ENCODE data around the gene NAGLU. TPM values are rescaled to one million over a fixed set of nuclear protein-coding genes. Genes with fewer than 3 reads are reported as not detected.

The NAGLU gene
- total and polyA plus RNA-seq, 2 of the 13 experiments (the other 11 are each of a cell fraction or from before 2014, with no cell fraction given) = 28.2 to 40.1 TPM

DNA sequence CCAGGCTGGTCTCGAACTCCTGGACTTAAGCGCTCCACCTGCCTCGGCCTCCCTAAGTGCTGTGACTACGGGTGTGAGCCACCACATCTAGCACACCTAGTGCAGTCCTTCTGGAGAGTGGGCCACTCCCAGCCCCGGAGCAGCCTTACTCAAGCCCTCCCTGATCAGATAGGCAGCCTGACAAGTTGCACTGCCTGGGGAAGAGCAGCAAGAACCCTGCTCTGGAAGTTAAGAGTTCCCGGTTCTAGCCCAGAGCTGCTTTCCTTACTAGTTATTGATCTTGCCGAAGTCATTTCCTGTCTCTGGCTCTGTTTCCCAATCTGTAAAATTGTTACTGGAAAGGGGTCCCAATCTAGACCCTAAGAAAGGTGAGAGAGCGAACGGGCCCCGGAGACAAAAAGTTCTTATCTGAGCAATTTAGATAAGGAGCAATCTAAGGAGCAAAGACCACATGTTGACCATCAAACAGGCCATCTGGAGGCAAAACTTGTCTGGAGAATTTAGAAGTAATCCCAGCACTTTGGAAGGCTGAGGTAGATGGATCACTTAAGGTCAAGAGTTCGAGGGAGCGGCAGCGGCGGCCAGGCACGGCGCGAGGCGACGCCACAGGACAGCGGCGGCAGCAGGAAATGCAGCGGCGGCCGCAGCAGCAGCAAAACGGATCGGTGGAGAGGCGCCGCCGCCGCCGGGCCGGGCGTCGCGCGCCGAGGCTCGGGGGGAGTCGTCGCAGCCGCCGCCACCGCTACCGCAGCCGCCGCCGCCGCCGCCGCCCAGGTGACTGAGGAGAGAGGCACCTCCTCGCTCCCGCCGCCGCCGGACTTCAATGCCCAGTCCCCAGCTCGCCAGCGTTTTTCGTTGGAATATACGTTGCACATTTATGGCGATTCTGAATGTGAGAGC lies 4.3 kb upstream of the NAGLU start (continued):
- TF ChIP-seq ZNF800 (CRISPR knock-in tag; IDR thresholded peaks at IDR 0.05) (no peak; the same call in 1 of the 2 replicates), ZNF512 (CRISPR knock-in tag; IDR thresholded peaks at IDR 0.05) (no peak), ISL2 (CRISPR knock-in tag; IDR thresholded peaks at IDR 0.05) (no peak; the same call in 1 of the 2 replicates), ZNF790 (CRISPR knock-in tag; IDR thresholded peaks at IDR 0.05; ENCODE audit: borderline replicate concordance) (0 out of 2 replicates have a peak, but pooled peaks have one; percentile 34), ZNF747 (CRISPR knock-in tag; IDR thresholded peaks at IDR 0.05; ENCODE audit: borderline replicate concordance) (no peak), TCF12 (IDR thresholded peaks at IDR 0.05) (no peak), TCF12 (CRISPR knock-in tag; IDR thresholded peaks at IDR 0.05) (no peak), HNRNPLL (IDR thresholded peaks at IDR 0.05; ENCODE audit: low read depth, low read length, poor library complexity, severe bottlenecking) (peak; percentile 34), MBNL3 (CRISPR knock-in tag; conservative IDR thresholded peaks at IDR 0.05) (no peak), NR2C2 (CRISPR knock-in tag; IDR thresholded peaks at IDR 0.05; ENCODE audit: borderline replicate concordance) (no peak), HNF1A (IDR thresholded peaks at IDR 0.05; ENCODE audit: low read depth) (no peak), HNF1A (CRISPR knock-in tag; IDR thresholded peaks at IDR 0.05; ENCODE audit: borderline replicate concordance) (no peak), ELF1 (CRISPR knock-in tag; IDR thresholded peaks at IDR 0.05) (0 out of 2 replicates have a peak, but pooled peaks have one; percentile 26), THYN1 (CRISPR knock-in tag; IDR thresholded peaks at IDR 0.05; ENCODE audit: borderline replicate concordance, low read depth) (no peak), SNAI1 (CRISPR knock-in tag; IDR thresholded peaks at IDR 0.05; ENCODE audit: borderline replicate concordance) (no peak)
- TF ChIP-seq, protein P1, sequence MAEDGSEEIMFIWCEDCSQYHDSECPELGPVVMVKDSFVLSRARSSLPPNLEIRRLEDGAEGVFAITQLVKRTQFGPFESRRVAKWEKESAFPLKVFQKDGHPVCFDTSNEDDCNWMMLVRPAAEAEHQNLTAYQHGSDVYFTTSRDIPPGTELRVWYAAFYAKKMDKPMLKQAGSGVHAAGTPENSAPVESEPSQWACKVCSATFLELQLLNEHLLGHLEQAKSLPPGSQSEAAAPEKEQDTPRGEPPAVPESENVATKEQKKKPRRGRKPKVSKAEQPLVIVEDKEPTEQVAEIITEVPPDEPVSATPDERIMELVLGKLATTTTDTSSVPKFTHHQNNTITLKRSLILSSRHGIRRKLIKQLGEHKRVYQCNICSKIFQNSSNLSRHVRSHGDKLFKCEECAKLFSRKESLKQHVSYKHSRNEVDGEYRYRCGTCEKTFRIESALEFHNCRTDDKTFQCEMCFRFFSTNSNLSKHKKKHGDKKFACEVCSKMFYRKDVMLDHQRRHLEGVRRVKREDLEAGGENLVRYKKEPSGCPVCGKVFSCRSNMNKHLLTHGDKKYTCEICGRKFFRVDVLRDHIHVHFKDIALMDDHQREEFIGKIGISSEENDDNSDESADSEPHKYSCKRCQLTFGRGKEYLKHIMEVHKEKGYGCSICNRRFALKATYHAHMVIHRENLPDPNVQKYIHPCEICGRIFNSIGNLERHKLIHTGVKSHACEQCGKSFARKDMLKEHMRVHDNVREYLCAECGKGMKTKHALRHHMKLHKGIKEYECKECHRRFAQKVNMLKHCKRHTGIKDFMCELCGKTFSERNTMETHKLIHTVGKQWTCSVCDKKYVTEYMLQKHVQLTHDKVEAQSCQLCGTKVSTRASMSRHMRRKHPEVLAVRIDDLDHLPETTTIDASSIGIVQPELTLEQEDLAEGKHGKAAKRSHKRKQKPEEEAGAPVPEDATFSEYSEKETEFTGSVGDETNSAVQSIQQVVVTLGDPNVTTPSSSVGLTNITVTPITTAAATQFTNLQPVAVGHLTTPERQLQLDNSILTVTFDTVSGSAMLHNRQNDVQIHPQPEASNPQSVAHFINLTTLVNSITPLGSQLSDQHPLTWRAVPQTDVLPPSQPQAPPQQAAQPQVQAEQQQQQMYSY (CRISPR knock-in tag; IDR thresholded peaks at IDR 0.05) = 0 out of 2 replicates have a peak, but pooled peaks have one; percentile 12

Measured in HepG2 (cell line).